GM12892 (cell line): Measurements from ENCODE around the gene ACVR2B.

ENCODE experiments used
- POLR2A ChIP-seq: IDR thresholded peaks from 2 replicates; pipeline ENCODE4 v1.6.1; 2011; ENCODE audit warnings: low read depth, low read length, control low read depth
- POLR2AphosphoS5 ChIP-seq: IDR thresholded peaks from 2 replicates; pipeline ENCODE4 v1.6.1; 2011; ENCODE audit warnings: low read depth, low read length, control low read depth

DNA sequence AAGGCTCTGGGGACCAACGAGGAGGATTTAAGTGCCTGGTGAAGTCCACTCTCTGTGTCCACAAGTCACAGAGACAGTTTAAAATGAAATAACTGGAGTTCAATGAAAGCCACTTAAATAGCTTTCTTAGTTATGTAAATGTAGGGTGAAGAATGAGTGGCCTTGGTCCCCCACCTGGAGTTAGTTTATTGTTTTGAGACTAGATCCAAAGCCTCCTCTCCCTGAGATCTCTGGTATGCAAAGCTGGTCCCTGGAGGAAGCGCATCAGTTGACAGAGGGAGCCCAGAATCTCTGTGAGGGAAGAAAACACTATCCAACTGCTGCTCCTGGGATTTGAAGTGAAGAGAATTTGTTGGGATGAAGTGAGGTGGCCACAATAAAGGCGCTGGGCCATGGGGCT, 83.0 kb downstream of the ACVR2B start:
- TF ChIP-seq POLR2A (no peak), POLR2AphosphoS5 (no peak)
